Breast epithelium (tissue), 3 donors: ENCODE data around the gene TOX3.

ENCODE experiments used
- CTCF ChIP-seq, 3 donors: fragments of 450-650 bp; IDR thresholded peaks; one replicate each; pipeline ENCODE4 v1.5.1; 2016 to 2017; ENCODE audit warnings: antibody characterized with exemption in 3 of 3, mild to moderate bottlenecking in 3 of 3, moderate library complexity in 3 of 3
- POLR2A ChIP-seq: fragments of 450-650 bp; IDR thresholded peaks from one replicate; pipeline ENCODE4 v1.6.1; 2016; ENCODE audit warnings: antibody characterized with exemption, mild to moderate bottlenecking, moderate library complexity
- POLR2AphosphoS5 ChIP-seq, 3 donors: sonication (generic); formaldehyde crosslinking; IDR thresholded peaks; one replicate each; pipeline ENCODE4 v1.6.1; 2017; ENCODE audit warnings: antibody characterized with exemption in 3 of 3

DNA sequence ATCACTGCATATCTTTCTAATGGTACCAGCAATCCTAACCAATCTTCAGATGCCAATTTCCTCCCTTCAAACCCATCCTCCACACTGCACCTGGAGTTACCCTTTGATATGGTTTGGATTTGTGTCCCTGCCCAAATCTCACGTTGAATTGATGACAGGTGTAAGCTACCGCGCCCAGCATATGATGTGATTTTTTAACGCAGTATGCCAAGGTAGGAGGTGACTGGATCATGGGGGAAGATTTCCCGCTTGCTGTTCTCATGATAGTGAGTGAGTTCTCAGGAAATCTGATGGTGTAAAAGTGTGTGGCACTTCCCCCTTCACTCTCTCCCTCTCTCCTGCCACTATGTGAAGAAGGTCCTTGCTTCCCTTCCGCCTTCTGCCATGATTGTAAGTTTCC is 57.0 kb downstream of the TOX3 start:
- TF ChIP-seq CTCF (IDR thresholded peaks at IDR 0.05) = no peak
- no peak for TF ChIP-seq POLR2AphosphoS5 (IDR thresholded peaks at IDR 0.05)
- no peak for TF ChIP-seq POLR2A
